Left ventricle myocardium inferior (tissue), 1 donor: ENCODE data around the gene ARL15. TPM values are rescaled to one million over a fixed set of nuclear protein-coding genes. Genes with fewer than 3 reads are reported as not detected.

Source experiments
- DNase-seq: peaks from one replicate; pipeline ENCODE4 v3.0.0-alpha.2; 2020
- H3K27ac ChIP-seq: fragments of 200-600 bp; replicated peaks from 2 replicates; pipeline ENCODE4 v1.8.0; 2021
- H3K27me3 ChIP-seq: fragments of 200-600 bp; 2 replicates; pipeline ENCODE4 v1.8.0; 2021; ENCODE audit warnings: low read depth
- H3K36me3 ChIP-seq: fragments of 200-600 bp; 2 replicates; pipeline ENCODE4 v1.8.0; 2021
- H3K4me1 ChIP-seq: fragments of 200-600 bp; 2 replicates; pipeline ENCODE4 v1.8.0; 2021
- H3K4me3 ChIP-seq: fragments of 200-600 bp; 2 replicates; pipeline ENCODE4 v1.8.0; 2021; ENCODE audit warnings: mild to moderate bottlenecking, moderate library complexity
- H3K9me3 ChIP-seq: fragments of 200-600 bp; replicated peaks from 2 replicates; pipeline ENCODE4 v1.8.0; 2021
- CTCF ChIP-seq: fragments of 200-600 bp; IDR thresholded peaks from 2 replicates; pipeline ENCODE4 v1.8.0; 2021; ENCODE audit warnings: antibody characterized with exemption, mild to moderate bottlenecking, borderline replicate concordance
- intact Hi-C: fragments of 100-400 bp; cut with micrococcal nuclease; formaldehyde crosslinking; loops from one replicate; pipeline ENCODE4 v1.11.0; 2022
- total RNA-seq: library from RNA; stranded (reverse); fragmentation: NEBNext Ultra II Directional; extraction: Animal tissue kit (Norgen Biotek cat#: 25700); gene quantifications from one replicate; pipeline ENCODE4 v1.2.1, GENCODE V29; 2021
- donor health status: DM: no; HTN: yes; CAD: no; lungs with severe emphysema.

Gene ARL15
- total RNA-seq, 1 donor from 2014 or later: 18.2 TPM

- Histone ChIP-seq H3K36me3 (no peaks in the 10 kb centered on the region), H3K9me3 (no peaks in the 10 kb centered on the region), H3K27ac (no peak overlapping the region), H3K4me1 (peaks cover 10% of the 10 kb centered on the region), H3K27me3 (no peaks in the 10 kb centered on the region), H3K4me3 (no peak overlapping the region)
- no peak for TF ChIP-seq CTCF
- intact Hi-C loops: no loop called here
- DNase-seq: no peak
Observed at GRCh38 chr5:53900677-53901076, 409.7 kb downstream of the ARL15 start.

- H3K36me3 ChIP-seq: no peaks in the 10 kb centered on the region
- H3K4me1 ChIP-seq: peaks cover 17% of the 10 kb centered on the region
- no peak for TF ChIP-seq CTCF
- no peak for DNase-seq
- H3K27ac ChIP-seq: no peak overlapping the region
- no peaks in the 10 kb centered on the region for H3K9me3 ChIP-seq
- no peaks in the 10 kb centered on the region for H3K27me3 ChIP-seq
- intact Hi-C loops: no loop called here
- no peak overlapping the region for H3K4me3 ChIP-seq
Observed at GRCh38 chr5:53895091-53895683, 415.2 kb downstream of the ARL15 start.

GRCh38 chr5:53893626-53894025, 416.7 kb downstream of the ARL15 start:
- DNase-seq: no peak
- Histone ChIP-seq H3K27ac (peak overlapping the region; percentile 51), H3K9me3 (no peaks in the 10 kb centered on the region), H3K27me3 (no peaks in the 10 kb centered on the region), H3K4me1 (peaks cover 17% of the 10 kb centered on the region), H3K4me3 (no peak overlapping the region), H3K36me3 (no peaks in the 10 kb centered on the region)
- intact Hi-C loops: no loop called here
- TF ChIP-seq CTCF: no peak

GRCh38 chr5:53892224-53892623, 418.1 kb downstream of the ARL15 start:
- Histone ChIP-seq H3K27me3 (no peaks in the 10 kb centered on the region), H3K36me3 (no peaks in the 10 kb centered on the region), H3K9me3 (no peaks in the 10 kb centered on the region), H3K4me1 (peaks cover 17% of the 10 kb centered on the region), H3K4me3 (no peak overlapping the region), H3K27ac (no peak overlapping the region)
- intact Hi-C loops: no loop called here
- TF ChIP-seq CTCF: no peak
- DNase-seq: no peak

- peak overlapping the region; percentile 50 for H3K27ac ChIP-seq
- peaks cover 4% of the 10 kb centered on the region for H3K36me3 ChIP-seq
- H3K4me1 ChIP-seq: peaks cover 17% of the 10 kb centered on the region
- no peaks in the 10 kb centered on the region for H3K9me3 ChIP-seq
- no peaks in the 10 kb centered on the region for H3K27me3 ChIP-seq
- no peak for DNase-seq
- no peak for TF ChIP-seq CTCF
- intact Hi-C loops: no loop called here
- H3K4me3 ChIP-seq: no peak overlapping the region
Observed at GRCh38 chr5:53891159-53891558, 419.2 kb downstream of the ARL15 start.
